NCI-H748 (cell line): ENCODE measurements around the gene SMARCD3.

ENCODE experiments used
- DNase-seq: peaks from one replicate; lab custom pipeline; 2025; ENCODE audit not compliant: unreplicated experiment; lab: John Stamatoyannopoulos, UW

Gene SMARCD3

DNA sequence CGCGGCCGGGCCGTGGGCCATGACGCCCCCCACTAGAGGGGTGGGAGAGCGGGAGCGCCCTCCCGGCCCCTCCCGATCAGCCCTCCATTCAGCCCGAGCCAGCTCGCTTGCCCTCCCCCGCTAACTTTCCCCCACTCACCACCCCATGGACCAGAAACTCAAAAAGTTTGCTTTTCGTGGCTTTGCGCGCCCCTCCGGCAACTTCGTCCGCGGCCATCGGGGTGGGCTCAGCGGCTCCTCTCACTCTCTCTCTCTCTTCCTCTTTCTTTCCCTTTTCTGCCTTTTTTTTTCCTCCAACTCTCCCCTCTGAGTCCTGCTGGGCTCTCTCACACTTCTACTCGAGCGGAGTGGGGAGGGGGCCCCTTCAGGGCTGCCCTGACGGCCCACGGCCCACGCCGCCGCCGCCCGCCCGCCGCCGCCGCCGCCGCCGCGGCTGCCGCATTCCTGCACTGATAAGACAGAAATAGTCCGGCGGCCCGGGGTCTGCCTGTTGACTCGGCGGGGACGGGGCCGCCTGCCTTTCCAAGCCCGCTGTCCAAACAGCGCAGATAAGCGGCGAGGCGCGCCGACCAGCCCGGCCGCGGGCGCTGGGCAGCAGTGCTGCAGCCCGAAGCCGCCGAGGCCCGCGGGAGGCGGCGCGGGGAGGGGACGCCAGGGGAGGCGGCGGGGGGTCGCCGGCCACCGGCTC, at the start of gene SMARCD3:
Gene SMARCD3 (minus strand): TSS at position 349 of the 688 bp plus-strand sequence. CDS start 132 bp downstream, at position 217.
- DNase-seq, result peak; percentile 68

DNA sequence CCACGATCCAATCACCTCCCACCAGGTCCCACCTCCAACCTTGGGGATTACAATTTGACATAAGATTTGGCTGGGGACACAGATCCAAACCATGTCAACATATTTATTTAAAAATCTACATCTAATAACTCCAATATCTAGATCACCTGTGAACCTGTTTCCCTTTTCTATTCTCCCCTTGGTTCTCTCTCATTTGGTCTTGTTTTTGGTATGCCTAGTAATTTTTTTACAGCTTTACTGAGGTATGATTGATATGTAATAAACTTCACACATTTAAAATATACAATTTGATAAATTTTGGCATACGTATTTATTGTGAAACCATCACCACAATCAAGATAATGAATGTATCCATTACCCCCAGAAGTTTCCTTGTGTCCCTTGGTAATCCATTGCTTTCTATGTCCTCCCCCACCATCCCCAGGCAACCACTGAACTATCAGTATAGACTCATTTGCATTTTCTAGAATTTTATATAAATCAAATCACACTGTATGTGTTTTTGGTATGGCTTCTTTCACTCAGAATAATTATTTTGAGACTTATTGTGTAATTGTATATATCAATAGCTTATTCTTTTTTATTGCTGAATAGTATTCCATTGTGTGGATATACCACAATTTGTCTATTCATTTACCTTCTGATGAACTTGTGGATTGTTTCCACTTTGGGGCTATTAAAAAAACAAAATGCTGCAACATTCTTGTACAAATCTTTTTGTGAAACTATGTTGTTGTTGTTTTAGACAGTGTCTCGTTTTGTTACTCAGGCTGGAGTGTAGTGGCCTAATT, 47.9 kb upstream of the SMARCD3 start:
- no peak for DNase-seq

GRCh38 chr7:151292850-151293249, 44.4 kb upstream of the SMARCD3 start:
- no peak for DNase-seq

DNA sequence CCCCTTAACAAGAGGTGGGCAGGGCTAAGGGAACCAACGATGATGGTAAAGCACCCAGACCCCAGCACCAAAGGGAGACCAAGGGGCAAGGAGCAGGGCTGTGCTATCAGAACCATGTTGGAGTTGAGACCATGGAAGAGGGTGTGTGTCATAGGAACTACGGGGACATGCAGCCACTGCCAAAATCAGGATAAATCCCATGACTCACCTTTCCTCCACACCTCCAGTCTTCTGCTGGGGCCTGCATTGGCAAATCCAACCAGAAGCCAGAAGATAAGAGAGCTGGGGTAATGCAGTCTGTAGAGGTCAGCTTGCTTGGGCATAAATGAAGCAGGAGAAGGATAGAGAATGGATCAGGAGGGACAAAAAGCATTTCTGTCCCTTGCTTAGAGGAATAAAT, 42.7 kb upstream of the SMARCD3 start:
- DNase-seq, result no peak

- no peak for DNase-seq
Observed at GRCh38 chr7:151290355-151290760, 41.9 kb upstream of the SMARCD3 start.

GRCh38 chr7:151289891-151290290, 41.4 kb upstream of the SMARCD3 start:
- DNase-seq, result no peak

- no peak for DNase-seq
Observed at GRCh38 chr7:151286148-151286547, 37.7 kb upstream of the SMARCD3 start.

DNA sequence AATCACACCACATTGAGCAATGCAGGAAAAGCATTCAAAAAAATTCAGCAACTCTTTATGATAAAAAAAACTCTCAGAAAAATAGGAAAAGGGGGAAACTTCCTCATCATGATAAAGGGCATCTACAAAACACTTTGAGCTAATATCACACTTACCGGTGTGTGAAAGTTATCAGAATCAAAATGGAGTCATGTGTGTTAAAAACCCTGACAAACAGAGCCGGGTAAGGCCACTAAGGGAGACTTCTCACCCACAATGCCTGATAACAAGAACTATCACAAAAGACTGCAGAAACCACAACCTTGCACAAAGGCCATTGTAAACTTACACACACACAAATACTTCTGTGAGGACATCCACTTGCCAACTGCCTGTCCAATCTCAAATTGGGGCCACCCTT, 34.8 kb upstream of the SMARCD3 start:
- no peak for DNase-seq

DNA sequence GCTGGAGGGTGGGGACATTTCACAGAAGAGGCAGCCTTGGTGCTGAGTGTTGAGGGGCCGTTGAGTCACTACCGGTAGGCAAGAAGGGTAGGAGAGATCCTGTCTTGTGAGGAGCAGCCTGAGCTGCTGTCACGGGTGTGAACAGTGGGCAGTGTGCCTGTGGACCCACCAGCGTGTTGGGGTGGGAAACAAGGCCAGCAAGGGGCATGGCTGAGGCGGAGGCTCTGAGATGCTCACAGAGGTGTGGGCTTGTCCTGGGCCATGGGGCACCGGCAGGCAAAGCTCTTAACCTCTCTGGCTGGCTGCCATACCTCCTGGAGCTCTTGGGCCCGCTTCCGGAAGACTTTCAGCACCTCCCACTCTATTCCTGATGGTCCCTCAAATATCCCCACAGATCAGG, 33.6 kb upstream of the SMARCD3 start:
- no peak for DNase-seq

GRCh38 chr7:151281686-151282085, 33.2 kb upstream of the SMARCD3 start:
- no peak for DNase-seq

- no peak for DNase-seq
Observed at GRCh38 chr7:151280388-151281019, 32.0 kb upstream of the SMARCD3 start.

GRCh38 chr7:151279868-151280267, 31.4 kb upstream of the SMARCD3 start:
- no peak for DNase-seq

DNA sequence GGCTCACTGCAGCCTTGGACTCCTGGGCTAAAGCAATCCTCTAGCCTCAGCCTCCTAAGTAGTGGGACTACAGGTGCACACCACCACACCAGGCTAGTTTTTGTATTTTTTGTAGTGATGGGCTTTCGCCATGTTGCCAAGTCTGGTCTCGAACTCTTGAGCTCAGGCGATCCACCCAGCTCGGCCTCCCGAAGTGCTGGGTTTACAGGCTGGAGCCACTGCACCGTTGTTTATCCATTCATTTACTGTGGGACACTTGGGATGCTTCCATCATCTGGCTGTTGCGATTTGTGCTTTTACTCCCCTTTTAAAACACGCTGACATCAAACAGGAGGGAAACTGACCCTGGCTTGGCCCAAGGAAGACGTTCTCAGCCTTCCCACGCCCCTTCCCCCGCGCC, 30.5 kb upstream of the SMARCD3 start:
- no peak for DNase-seq

GRCh38 chr7:151277631-151278030, 29.1 kb upstream of the SMARCD3 start:
- no peak for DNase-seq

DNA sequence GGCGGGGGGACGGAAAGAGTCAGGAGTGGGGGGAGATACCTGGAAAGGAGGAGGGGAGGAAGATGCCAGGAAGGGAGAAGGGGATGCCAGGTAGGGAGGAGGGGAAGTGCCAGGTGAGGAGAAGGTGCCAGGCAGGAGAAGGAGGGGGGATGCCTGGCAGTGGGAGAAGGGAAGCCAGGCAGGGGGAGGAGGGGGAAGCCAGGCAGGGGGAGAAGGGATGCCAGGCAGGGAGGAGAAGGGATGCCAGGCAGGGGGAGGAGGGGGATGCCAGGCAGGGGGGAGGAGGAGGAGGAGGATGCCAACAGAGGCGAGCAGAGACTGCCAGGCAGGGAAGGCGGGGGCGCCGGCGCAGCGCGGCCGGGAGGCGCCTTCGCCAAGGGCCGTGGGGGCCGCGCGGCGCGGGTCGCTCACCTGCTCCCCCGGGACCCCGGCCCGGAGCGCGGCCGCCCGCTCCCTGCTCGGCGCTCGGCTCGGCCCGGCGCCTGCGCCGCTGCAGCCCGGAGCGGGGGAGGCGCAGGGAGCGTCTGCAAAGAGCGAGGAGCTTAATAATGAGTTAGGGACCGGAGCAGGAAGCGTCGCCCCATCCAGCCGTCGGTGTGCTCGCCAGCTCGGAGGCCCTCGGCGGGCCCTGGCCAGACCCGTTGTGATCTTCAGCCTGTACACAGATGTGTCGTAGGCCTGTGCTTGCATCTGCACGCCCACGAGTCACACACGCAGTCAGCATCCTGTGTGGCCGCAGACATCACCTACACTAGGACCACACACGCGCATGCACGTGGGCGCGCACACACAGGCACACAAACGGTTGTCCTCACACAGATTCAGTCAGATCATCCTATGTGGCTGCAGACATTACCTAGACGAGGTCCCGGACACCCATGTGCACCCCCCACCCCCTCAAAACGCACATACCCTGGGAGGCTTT, 28.4 kb upstream of the SMARCD3 start:
- peak; percentile 74 for DNase-seq

DNA sequence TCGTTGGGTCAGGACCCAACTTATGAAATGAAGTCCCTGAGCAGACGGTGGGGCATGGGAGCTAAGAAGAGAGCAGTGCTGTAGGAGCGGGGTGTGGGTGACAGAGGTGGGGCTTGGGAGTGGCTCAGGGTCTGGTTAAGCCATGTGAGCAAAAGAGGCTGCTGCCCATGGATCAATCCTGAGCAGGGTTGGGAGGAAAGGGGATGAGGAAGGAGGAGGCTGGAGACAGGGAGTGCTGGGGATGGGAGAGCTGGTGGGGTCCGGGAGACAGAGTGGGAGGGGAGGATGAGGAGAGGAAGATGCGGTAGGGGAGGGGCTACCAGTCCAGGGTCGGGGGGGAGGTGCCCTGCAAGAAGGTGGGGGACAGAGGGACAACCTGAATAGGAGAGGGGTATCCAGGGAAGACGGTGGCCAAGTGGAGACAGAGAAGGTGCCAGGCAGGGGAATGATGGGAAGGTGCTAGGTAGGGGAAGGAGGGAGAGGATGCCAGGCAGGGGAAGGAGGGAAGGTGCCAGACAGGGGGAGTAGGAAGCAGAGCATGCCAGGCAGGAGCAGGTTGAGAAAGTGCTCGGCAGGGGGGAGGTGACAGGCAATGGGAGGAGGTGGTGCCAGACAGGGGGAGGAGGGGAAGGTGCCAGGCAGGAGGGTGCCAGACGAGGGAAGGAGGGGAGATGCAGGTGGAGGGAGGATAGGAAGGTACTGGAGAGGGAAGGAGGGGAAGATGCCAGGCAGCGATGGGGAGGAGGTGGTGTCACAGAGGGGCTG, 27.5 kb upstream of the SMARCD3 start:
- no peak for DNase-seq

DNA sequence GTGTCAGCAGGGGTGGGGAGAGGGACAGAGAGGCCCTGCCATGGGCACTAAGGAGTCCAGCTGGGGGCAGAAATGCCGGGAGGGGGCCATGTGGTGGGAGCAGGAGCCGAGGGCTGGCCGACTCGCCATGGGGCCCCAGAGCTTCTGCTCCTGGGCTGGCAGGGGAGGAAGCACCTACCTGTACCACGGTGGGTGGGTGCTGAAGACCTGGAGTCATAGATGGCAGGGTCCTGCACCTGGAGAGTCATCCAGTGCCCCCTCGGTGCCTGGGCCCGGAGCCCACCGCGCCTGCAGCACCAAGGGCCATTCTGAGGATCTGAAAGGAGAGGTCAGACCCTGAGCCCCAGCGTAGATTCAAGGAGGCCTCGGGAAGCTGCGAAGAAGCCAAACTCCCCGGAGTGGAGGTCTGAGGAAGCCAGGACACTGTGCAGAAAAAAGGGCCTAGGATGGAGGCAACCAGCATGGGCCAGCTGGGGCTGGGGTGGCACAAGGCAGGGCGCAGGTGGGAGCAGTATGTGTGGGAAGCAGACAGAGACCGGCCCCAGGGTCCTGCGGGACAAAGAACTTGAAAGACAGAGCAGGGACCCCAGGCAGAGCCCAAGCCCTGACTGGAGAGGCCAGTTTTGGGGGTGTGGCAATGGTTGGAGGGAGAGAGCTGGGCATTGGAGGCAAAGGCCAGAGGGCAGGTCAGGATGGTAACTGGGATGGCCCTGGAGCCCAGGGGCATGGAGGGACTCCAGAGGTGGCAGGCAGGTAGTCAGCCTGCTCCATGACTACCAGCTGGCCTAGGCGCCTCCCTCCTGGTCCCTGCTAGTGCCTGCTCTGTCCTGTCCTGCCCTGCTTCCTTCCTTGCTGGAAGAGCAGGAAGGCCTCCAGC, 26.7 kb upstream of the SMARCD3 start:
- DNase-seq, result no peak

GRCh38 chr7:151274396-151274795, 25.9 kb upstream of the SMARCD3 start:
- DNase-seq, result no peak

GRCh38 chr7:151273651-151274390, 25.3 kb upstream of the SMARCD3 start:
- DNase-seq, result no peak
